Ishikawa (cell line): ENCODE measurements around the gene IL17C.

ENCODE experiments used
- CEBPB ChIP-seq: IDR thresholded peaks from 2 replicates; pipeline ENCODE4 v1.6.1; 2012
- CREB1 ChIP-seq: IDR thresholded peaks from 2 replicates; pipeline ENCODE4 v1.6.1; 2012; ENCODE audit warnings: low read depth
- EGR1 ChIP-seq: IDR thresholded peaks from 2 replicates; pipeline ENCODE4 v1.6.1; 2012
- EP300 ChIP-seq: IDR thresholded peaks from 2 replicates; pipeline ENCODE4 v1.6.1; 2012; ENCODE audit warnings: borderline replicate concordance
- FOXM1 ChIP-seq: IDR thresholded peaks from 2 replicates; pipeline ENCODE4 v1.6.1; 2012; ENCODE audit warnings: low read depth, borderline replicate concordance
- MAX ChIP-seq: IDR thresholded peaks from 2 replicates; pipeline ENCODE4 v1.6.1; 2012
- RAD21 ChIP-seq: IDR thresholded peaks from 2 replicates; pipeline ENCODE4 v1.6.1; 2012; ENCODE audit warnings: low read depth
- REST ChIP-seq: IDR thresholded peaks from 2 replicates; pipeline ENCODE4 v1.6.1; 2012; ENCODE audit warnings: low read depth, mild to moderate bottlenecking
- TCF12 ChIP-seq: IDR thresholded peaks from 2 replicates; pipeline ENCODE4 v1.6.1; 2012; ENCODE audit warnings: low read depth
- YY1 ChIP-seq: IDR thresholded peaks from 2 replicates; pipeline ENCODE4 v1.6.1; 2012; ENCODE audit warnings: low read depth

GRCh38 chr16:88636488-88637265 is 1.7 kb upstream of the IL17C start:
- TF ChIP-seq EP300, result no peak
- TF ChIP-seq CEBPB, result no peak
- no peak for TF ChIP-seq MAX
- TF ChIP-seq FOXM1, result no peak
- no peak for TF ChIP-seq EGR1
- no peak for TF ChIP-seq TCF12
- TF ChIP-seq REST, result no peak
- no peak for TF ChIP-seq CREB1
- no peak for TF ChIP-seq YY1
- no peak for TF ChIP-seq RAD21
